Stimulated activated naive CD8-positive, alpha-beta T cell treated with anti-CD3 and anti-CD28 coated beads, Interleukin-15, Interleukin-2, amounts not matched to agents 100 ng/mL and 50 ng/mL, for 24 hours (primary cell): ENCODE measurements around the gene ACVR1.

Source experiments
- H3K27ac Mint-ChIP-seq: one replicate; pipeline ENCODE4 v1.8.0; 2021; ENCODE audit warnings: mild to moderate bottlenecking, mixed read lengths
- H3K27me3 Mint-ChIP-seq: one replicate; pipeline ENCODE4 v1.8.0; 2021; ENCODE audit warnings: mixed read lengths
- H3K36me3 Mint-ChIP-seq: one replicate; pipeline ENCODE4 v1.8.0; 2021; ENCODE audit warnings: low read depth, mixed read lengths
- H3K4me1 Mint-ChIP-seq: one replicate; pipeline ENCODE4 v1.8.0; 2021; ENCODE audit warnings: low read depth, mixed read lengths
- H3K4me3 Mint-ChIP-seq: one replicate; pipeline ENCODE4 v1.8.0; 2021; ENCODE audit warnings: mild to moderate bottlenecking, mixed read lengths
- H3K9me3 Mint-ChIP-seq: one replicate; pipeline ENCODE4 v1.8.0; 2021; ENCODE audit warnings: mixed read lengths

The ACVR1 gene

GRCh38 chr2:157810037-157810436 lies 66.1 kb downstream of the ACVR1 start:
- no peaks in the 10 kb centered on the region for H3K27me3 Mint-ChIP-seq
- peaks cover 19% of the 10 kb centered on the region for H3K36me3 Mint-ChIP-seq
- no peaks in the 10 kb centered on the region for H3K9me3 Mint-ChIP-seq
- no peaks in the 10 kb centered on the region for H3K4me1 Mint-ChIP-seq
- H3K4me3 Mint-ChIP-seq: no peak overlapping the region
- H3K27ac Mint-ChIP-seq: no peak overlapping the region

DNA sequence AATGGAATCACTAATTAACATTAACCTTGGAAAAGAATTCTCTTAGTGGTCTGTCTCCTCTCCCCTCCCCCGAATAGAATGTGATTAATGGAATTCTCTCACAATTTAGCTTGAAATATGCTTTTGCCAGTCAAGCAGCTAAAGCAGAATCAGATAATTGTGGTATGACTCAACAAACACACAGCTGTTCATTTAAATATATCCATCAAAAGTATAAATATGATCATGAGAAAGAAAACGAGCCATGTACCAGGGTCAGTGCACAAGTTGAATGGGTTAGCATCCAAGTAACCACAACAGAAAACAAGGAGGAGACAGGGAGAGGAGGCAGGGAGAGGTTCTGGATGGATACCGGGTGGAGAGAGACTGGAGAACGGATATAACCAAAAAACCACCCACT lies 66.9 kb downstream of the ACVR1 start:
- Mint-ChIP-seq H3K4me3 (no peak overlapping the region), H3K9me3 (no peaks in the 10 kb centered on the region), H3K36me3 (peaks cover 19% of the 10 kb centered on the region), H3K27ac (no peak overlapping the region), H3K27me3 (no peaks in the 10 kb centered on the region), H3K4me1 (no peaks in the 10 kb centered on the region)

DNA sequence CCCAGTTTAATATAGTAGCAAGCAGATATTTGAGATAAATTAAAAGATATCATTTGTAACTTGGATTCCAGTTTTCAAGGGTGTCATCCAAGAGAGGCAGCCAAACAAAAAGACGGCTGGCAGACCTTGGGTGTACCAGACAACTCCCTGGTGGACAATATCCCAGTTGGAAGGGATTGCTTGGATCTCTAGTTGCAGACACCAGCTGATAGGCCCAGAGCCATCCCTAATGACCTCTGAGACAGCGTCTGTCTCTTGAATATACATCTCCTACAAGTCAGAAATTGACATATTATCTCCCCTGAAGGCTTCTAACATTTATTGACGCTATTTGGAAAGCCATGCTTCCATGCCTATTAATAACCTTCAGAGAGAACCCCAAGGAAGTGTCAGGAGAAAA lies 67.7 kb downstream of the ACVR1 start:
- no peak overlapping the region for H3K27ac Mint-ChIP-seq
- no peak overlapping the region for H3K4me3 Mint-ChIP-seq
- H3K27me3 Mint-ChIP-seq: no peaks in the 10 kb centered on the region
- no peaks in the 10 kb centered on the region for H3K4me1 Mint-ChIP-seq
- no peaks in the 10 kb centered on the region for H3K9me3 Mint-ChIP-seq
- peaks cover 19% of the 10 kb centered on the region for H3K36me3 Mint-ChIP-seq

DNA sequence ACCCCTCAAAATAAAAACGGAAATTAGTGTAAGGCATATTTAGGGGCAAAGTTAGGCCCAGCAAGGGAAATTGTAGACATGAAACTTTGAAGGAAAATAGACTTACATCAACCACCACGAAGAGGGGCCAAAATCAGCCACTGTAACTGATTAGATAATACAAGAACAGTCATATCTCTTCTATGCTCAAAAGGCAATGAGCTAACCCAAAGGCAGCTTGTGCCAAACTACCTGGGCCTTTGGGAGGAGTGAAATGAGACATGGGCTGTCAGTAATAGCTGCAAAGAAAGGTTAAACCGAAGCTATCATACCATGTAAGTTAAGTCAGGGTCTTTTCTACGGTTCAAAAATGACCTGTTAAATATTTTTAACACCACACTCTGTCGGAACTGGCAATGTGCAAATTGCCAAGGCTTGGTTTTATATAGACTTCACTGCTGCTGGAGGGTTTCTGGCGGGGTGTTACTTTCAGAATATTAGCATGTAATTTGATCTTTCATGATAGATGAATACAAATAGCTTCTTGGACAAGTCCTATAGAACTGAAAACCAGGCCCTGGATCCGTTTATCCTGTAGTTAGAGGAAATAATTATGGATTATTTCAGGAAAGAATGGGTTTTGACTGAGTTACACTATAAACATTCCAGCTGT lies 69.6 kb downstream of the ACVR1 start:
- H3K4me1 Mint-ChIP-seq: no peaks in the 10 kb centered on the region
- H3K9me3 Mint-ChIP-seq: no peaks in the 10 kb centered on the region
- H3K4me3 Mint-ChIP-seq: no peak overlapping the region
- H3K27me3 Mint-ChIP-seq: no peaks in the 10 kb centered on the region
- no peak overlapping the region for H3K27ac Mint-ChIP-seq
- peaks cover 17% of the 10 kb centered on the region for H3K36me3 Mint-ChIP-seq

- H3K9me3 Mint-ChIP-seq: no peaks in the 10 kb centered on the region
- H3K27ac Mint-ChIP-seq: no peak overlapping the region
- no peaks in the 10 kb centered on the region for H3K4me1 Mint-ChIP-seq
- H3K27me3 Mint-ChIP-seq: no peaks in the 10 kb centered on the region
- peaks cover 12% of the 10 kb centered on the region for H3K36me3 Mint-ChIP-seq
- no peak overlapping the region for H3K4me3 Mint-ChIP-seq
Measured at GRCh38 chr2:157805519-157805918, 70.6 kb downstream of the ACVR1 start.

DNA sequence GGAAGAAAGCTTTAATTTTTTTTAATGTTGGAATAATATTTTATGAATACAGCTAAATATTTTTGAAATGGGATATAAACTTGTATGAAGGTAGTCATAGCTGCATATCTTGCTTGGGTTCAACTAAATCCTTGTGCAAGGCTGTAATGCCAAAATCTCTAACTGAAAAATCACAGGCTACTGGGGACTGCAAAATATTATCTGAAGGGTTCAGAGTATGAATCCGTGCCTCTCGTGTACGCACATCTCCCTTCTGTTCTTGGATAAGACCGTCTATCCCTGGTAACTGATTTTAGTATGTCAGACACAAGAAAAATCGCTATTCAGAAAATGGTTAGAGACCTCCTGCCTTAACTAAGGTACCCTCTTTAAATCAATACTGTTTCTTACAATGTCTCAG lies 71.8 kb downstream of the ACVR1 start:
- H3K36me3 Mint-ChIP-seq: peaks cover 11% of the 10 kb centered on the region
- H3K27me3 Mint-ChIP-seq: no peaks in the 10 kb centered on the region
- no peak overlapping the region for H3K27ac Mint-ChIP-seq
- H3K4me3 Mint-ChIP-seq: no peak overlapping the region
- no peaks in the 10 kb centered on the region for H3K4me1 Mint-ChIP-seq
- H3K9me3 Mint-ChIP-seq: no peaks in the 10 kb centered on the region

DNA sequence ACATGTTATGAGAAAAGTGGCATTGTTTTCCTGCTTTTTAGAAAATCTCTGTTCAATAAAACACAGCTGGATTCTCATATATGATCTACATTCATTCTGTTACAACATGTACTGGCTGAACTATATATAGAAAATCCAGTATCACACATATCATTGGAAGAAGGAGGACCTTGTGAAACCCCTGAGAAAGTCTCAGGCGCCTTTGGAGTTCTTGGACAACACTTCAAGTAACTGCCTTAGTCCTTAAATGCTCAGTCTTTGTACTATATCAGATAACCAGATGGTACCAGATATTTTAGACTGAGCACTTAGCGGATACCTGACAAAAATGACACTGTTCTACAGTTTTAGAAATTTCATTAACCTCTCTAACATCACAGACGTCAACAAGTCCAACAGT lies 72.2 kb downstream of the ACVR1 start:
- no peaks in the 10 kb centered on the region for H3K4me1 Mint-ChIP-seq
- no peak overlapping the region for H3K4me3 Mint-ChIP-seq
- peaks cover 10% of the 10 kb centered on the region for H3K36me3 Mint-ChIP-seq
- H3K27ac Mint-ChIP-seq: no peak overlapping the region
- no peaks in the 10 kb centered on the region for H3K27me3 Mint-ChIP-seq
- H3K9me3 Mint-ChIP-seq: no peaks in the 10 kb centered on the region

DNA sequence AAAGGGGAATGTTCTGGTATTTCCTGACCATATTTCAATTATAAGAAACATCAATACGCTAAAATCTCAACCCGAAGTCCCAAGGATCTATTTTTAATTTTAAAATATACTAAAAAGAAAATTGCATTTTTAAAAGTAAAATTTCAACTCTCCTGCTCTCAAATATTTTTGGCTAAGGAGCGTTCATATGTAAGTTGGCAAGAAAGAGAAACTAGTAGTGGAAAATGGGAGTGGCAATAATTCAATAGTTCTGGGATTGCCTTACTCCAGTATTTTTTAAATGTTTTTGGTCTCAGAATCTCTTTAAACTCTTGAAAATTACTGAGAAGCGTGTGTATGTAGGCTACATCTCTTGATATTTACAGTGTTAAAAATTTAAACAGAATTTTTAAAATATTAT lies 72.7 kb downstream of the ACVR1 start:
- H3K9me3 Mint-ChIP-seq: no peaks in the 10 kb centered on the region
- H3K27me3 Mint-ChIP-seq: no peaks in the 10 kb centered on the region
- peaks cover 10% of the 10 kb centered on the region for H3K36me3 Mint-ChIP-seq
- H3K4me3 Mint-ChIP-seq: no peak overlapping the region
- H3K27ac Mint-ChIP-seq: no peak overlapping the region
- H3K4me1 Mint-ChIP-seq: no peaks in the 10 kb centered on the region

- Mint-ChIP-seq H3K36me3 (peaks cover 16% of the 10 kb centered on the region), H3K4me3 (no peak overlapping the region), H3K9me3 (no peaks in the 10 kb centered on the region), H3K27ac (no peak overlapping the region), H3K4me1 (no peaks in the 10 kb centered on the region), H3K27me3 (no peaks in the 10 kb centered on the region)
Measured at GRCh38 chr2:157800838-157801495, 75.2 kb downstream of the ACVR1 start.

DNA sequence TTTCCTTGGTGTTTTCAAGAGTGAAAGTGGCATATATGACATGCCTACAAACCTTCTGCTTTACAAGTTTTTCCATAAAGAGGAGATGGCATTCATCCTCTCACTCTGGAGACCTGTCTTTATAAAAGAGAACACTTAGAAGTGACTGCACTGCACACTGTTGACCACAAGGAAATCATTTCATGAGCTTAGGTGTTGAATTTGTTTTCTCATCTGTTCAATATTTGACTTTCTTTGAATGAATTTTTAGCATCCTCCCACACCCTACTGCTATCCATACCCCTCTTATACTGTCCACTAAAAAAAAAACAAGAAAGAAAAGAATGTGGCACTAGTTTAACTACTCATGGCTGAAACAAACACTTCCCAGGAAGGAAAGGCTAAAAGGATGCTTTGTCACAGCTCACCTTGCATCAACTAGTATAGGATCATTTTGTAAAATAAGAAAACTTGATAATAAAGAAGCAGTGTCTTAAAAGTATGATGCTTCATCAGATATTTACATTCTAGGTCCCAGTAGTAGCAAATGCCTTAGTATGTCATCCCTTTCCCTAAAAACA lies 83.0 kb downstream of the ACVR1 start:
- no peak overlapping the region for H3K27ac Mint-ChIP-seq
- H3K4me1 Mint-ChIP-seq: peaks cover 12% of the 10 kb centered on the region
- H3K27me3 Mint-ChIP-seq: no peaks in the 10 kb centered on the region
- H3K36me3 Mint-ChIP-seq: peaks cover 14% of the 10 kb centered on the region
- H3K9me3 Mint-ChIP-seq: no peaks in the 10 kb centered on the region
- no peak overlapping the region for H3K4me3 Mint-ChIP-seq

- Mint-ChIP-seq H3K36me3 (peaks cover 8% of the 10 kb centered on the region), H3K27ac (no peak overlapping the region), H3K27me3 (no peaks in the 10 kb centered on the region), H3K9me3 (no peaks in the 10 kb centered on the region), H3K4me3 (no peak overlapping the region), H3K4me1 (peaks cover 14% of the 10 kb centered on the region)
Measured at GRCh38 chr2:157792335-157793052, 83.6 kb downstream of the ACVR1 start.

- peaks cover 19% of the 10 kb centered on the region for H3K4me1 Mint-ChIP-seq
- H3K4me3 Mint-ChIP-seq: no peak overlapping the region
- no peak overlapping the region for H3K27ac Mint-ChIP-seq
- H3K36me3 Mint-ChIP-seq: peaks cover 5% of the 10 kb centered on the region
- H3K27me3 Mint-ChIP-seq: no peaks in the 10 kb centered on the region
- H3K9me3 Mint-ChIP-seq: no peaks in the 10 kb centered on the region
Measured at GRCh38 chr2:157790780-157791179, 85.3 kb downstream of the ACVR1 start.

- Mint-ChIP-seq H3K4me3 (no peak overlapping the region), H3K36me3 (peaks cover 5% of the 10 kb centered on the region), H3K4me1 (peaks cover 20% of the 10 kb centered on the region), H3K27me3 (no peaks in the 10 kb centered on the region), H3K27ac (no peak overlapping the region), H3K9me3 (no peaks in the 10 kb centered on the region)
Measured at GRCh38 chr2:157789933-157790511, 86.1 kb downstream of the ACVR1 start.

DNA sequence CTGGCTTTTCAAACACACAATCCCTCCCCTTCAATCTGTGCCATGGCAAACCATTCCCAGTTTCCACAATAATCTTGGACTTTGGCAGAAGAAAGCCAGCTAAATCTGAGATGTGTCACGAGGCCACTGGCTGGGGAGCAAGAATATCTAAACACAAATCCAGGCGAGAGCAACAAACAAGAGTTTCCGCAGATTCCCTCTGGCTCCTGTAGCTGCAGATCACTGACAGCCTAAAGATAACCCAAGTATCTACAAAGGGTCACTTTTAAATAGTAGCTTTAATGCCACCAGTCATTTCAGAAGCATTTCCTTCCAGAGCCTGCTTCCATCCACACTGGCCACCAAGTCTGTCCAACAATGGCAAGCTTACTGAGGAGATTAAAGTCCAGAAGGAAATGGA lies 86.9 kb downstream of the ACVR1 start:
- peaks cover 4% of the 10 kb centered on the region for H3K36me3 Mint-ChIP-seq
- peaks cover 27% of the 10 kb centered on the region for H3K4me1 Mint-ChIP-seq
- H3K4me3 Mint-ChIP-seq: no peak overlapping the region
- no peaks in the 10 kb centered on the region for H3K27me3 Mint-ChIP-seq
- no peak overlapping the region for H3K27ac Mint-ChIP-seq
- H3K9me3 Mint-ChIP-seq: no peaks in the 10 kb centered on the region

DNA sequence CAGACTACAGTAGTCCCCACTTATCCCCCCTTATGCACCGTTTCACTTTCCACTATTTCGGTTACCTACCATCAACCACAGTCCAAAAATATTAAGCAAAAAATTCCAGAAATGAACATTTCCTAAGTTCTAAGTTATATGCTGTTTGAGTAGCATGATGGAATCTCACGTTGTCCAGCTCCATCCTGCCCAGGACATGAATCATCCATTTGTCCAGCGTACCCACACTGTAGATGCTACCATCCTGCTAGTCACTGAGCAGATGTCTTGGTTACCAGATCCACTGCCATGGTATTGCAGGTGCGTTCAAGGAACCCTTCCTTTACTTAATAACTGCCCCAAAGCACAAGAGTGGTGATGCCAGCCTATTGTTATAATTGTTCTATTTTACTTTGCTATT lies 87.9 kb downstream of the ACVR1 start:
- Mint-ChIP-seq H3K4me3 (no peak overlapping the region), H3K27ac (no peak overlapping the region), H3K36me3 (no peaks in the 10 kb centered on the region), H3K27me3 (no peaks in the 10 kb centered on the region), H3K9me3 (no peaks in the 10 kb centered on the region), H3K4me1 (peaks cover 37% of the 10 kb centered on the region)
